Nephron (organoid): ENCODE data around the gene LRBA.

ENCODE experiments used
- H3K27ac Mint-ChIP-seq, 3 experiments: 2 replicates each; pipeline ENCODE4 v1.8.0; 2020; ENCODE audit warnings: mixed read lengths in 3 of 3, mild to moderate bottlenecking in 2 of 3, moderate library complexity in 1 of 3
- H3K27me3 Mint-ChIP-seq: 2 replicates; pipeline ENCODE4 v1.8.0; 2021; ENCODE audit warnings: low read depth, mild to moderate bottlenecking, moderate library complexity, mixed read lengths
- H3K36me3 Mint-ChIP-seq: 2 replicates; pipeline ENCODE4 v1.8.0; 2020; ENCODE audit warnings: low read depth, mixed read lengths
- H3K4me1 Mint-ChIP-seq: 2 replicates; pipeline ENCODE4 v1.8.0; 2020; ENCODE audit warnings: mixed read lengths
- H3K4me3 Mint-ChIP-seq, 3 experiments: 2 replicates each; pipeline ENCODE4 v1.8.0; 2020; ENCODE audit warnings: mild to moderate bottlenecking in 3 of 3, mixed read lengths in 3 of 3, moderate library complexity in 2 of 3
- H3K9me3 Mint-ChIP-seq: 2 replicates; pipeline ENCODE4 v1.8.0; 2020; ENCODE audit warnings: mixed read lengths
- TF ChIP-seq, protein P1 (sequence below), 3 experiments: fragments of 200-600 bp; sonication (generic); IDR thresholded peaks; one replicate each; pipeline ENCODE4 v1.5.0; 2021; ENCODE audit warnings: antibody characterized with exemption in 3 of 3; ENCODE audit not compliant: unreplicated experiment in 3 of 3

LRBA gene

DNA sequence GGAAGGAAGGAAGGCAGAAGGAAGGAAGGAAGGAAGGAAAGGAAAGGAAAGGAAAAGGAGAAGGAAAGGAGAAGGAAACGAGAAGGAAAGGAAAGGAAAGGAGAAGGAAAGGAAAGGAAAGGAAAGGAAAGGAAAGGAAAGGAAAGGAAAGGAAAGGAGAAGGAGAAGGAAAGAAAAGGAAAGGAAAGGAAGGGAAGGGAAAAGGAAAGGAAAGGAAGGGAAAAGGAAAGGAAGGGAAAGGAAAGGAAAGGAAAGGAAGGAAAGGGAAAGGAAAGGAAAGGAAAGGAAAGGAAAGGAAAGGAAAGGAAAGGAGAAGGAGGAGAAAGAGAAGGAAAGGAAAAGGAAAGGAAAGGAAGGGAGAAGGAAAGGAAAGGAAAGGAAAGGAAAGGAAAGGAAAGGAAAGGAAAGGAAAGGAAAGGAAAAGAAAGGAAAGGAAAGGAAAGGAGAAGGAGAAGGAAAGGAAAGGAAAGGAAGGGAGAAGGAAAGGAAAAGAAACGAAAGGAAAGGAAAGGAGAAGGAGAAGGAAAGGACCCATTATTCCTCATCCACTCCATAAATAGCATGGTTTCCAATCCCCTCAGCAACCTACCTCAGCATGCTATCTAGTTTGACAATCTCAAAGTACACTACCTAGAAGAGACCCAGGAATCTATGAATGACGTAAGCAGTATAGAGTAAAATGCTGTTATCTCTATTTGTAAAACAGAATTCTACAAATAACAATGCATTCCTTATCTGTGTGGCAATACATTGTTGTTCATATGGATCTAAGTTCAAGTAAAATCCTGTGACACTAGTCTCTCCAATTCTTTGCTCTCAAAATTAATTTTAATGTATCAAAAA, 209.7 kb downstream of the LRBA start:
- no peak overlapping the region for H3K4me3 Mint-ChIP-seq
- H3K27ac Mint-ChIP-seq: no peak overlapping the region
- H3K9me3 Mint-ChIP-seq: no peaks in the 10 kb centered on the region
- no peaks in the 10 kb centered on the region for H3K27me3 Mint-ChIP-seq
- peaks cover 32% of the 10 kb centered on the region for H3K36me3 Mint-ChIP-seq
- no peaks in the 10 kb centered on the region for H3K4me1 Mint-ChIP-seq
- TF ChIP-seq, protein P1, sequence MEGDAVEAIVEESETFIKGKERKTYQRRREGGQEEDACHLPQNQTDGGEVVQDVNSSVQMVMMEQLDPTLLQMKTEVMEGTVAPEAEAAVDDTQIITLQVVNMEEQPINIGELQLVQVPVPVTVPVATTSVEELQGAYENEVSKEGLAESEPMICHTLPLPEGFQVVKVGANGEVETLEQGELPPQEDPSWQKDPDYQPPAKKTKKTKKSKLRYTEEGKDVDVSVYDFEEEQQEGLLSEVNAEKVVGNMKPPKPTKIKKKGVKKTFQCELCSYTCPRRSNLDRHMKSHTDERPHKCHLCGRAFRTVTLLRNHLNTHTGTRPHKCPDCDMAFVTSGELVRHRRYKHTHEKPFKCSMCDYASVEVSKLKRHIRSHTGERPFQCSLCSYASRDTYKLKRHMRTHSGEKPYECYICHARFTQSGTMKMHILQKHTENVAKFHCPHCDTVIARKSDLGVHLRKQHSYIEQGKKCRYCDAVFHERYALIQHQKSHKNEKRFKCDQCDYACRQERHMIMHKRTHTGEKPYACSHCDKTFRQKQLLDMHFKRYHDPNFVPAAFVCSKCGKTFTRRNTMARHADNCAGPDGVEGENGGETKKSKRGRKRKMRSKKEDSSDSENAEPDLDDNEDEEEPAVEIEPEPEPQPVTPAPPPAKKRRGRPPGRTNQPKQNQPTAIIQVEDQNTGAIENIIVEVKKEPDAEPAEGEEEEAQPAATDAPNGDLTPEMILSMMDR (IDR thresholded peaks at IDR 0.05; ENCODE audit: unreplicated experiment in 3 of 3): no peak

DNA sequence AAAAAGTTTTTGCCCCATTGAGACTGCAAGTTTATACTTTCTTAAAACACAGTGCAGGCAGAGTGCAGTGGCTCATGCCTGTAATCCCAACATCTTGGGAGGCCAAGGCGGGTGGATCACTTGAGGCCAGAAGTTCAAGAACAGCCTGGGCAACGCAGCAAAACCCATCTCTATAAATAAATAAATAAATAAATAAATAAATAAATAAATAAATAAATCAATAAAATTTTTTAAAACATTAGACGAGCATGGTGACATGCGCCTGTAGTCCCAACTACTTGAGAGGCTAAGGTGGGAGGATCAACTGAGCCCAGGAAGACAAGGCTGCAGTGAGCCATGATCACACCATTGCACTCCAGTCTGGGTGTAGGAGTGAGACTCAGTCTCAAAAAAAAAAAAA, 213.3 kb downstream of the LRBA start:
- Mint-ChIP-seq H3K27me3 (no peaks in the 10 kb centered on the region), H3K9me3 (no peaks in the 10 kb centered on the region), H3K4me1 (no peaks in the 10 kb centered on the region), H3K36me3 (peaks cover 21% of the 10 kb centered on the region), H3K4me3 (no peak overlapping the region), H3K27ac (no peak overlapping the region)
- TF ChIP-seq, protein P1 (IDR thresholded peaks at IDR 0.05; ENCODE audit: unreplicated experiment in 3 of 3): no peak

DNA sequence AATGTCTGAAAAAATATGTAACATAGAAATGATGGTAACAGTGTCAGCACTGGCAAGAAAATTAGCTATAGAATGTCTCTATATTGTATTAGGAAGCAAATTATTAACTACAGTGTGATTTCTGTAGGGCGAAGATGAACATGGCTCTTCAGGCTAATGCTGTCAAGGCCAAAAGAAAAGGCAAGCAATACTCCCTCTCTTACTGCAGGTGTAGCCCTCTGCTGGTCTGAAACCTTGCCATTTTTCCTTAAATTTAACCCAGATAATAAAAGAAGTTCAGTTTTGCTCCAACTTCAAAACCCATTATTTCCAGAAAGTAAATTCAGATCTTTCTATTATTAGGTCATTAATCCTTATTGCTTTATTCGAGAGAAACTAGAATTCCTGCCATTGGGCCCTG, 215.9 kb downstream of the LRBA start:
- TF ChIP-seq, protein P1 (IDR thresholded peaks at IDR 0.05; ENCODE audit: unreplicated experiment in 3 of 3): no peak
- no peaks in the 10 kb centered on the region for H3K9me3 Mint-ChIP-seq
- H3K4me1 Mint-ChIP-seq: no peaks in the 10 kb centered on the region
- H3K27ac Mint-ChIP-seq: no peak overlapping the region
- no peak overlapping the region for H3K4me3 Mint-ChIP-seq
- no peaks in the 10 kb centered on the region for H3K27me3 Mint-ChIP-seq
- peaks cover 9% of the 10 kb centered on the region for H3K36me3 Mint-ChIP-seq

DNA sequence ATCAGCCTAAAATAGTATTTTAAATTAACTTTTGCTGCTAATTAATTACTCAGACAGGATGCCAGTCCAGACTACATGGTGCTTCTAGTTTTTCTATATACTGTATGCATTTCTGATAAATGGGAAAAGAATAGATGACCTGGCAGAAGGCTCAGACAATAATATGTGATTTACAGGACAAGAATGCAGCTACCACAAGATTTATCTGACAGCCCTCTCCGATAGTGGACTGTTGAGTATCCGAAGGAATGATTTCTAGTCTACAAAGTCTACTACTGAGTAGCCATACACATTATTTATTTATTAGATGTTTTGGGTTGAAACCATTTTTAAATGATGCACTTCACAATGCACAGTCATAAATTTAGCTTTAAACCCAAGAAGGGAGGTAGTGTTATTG, 220.4 kb downstream of the LRBA start:
- H3K27ac Mint-ChIP-seq: no peak overlapping the region
- H3K4me1 Mint-ChIP-seq: no peaks in the 10 kb centered on the region

DNA sequence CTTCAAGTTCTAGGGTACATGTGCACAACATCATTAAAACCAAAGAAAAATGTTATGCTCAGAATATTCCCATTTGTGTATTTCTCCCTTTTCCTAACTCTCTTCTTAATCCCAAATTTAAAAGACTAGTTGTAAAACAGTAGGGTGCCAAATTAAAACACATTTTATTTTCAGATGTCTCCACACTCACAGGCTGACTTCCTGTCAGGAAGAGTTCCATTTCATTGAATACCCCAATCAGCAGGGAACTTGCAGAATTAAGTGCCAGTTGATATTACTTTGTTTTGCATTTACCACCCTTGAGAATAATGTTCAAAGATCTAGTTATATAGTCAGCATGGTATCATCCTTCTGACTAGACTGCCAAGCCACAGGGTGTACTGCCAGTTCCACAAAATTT, 225.2 kb downstream of the LRBA start:
- TF ChIP-seq, protein P1 (IDR thresholded peaks at IDR 0.05; ENCODE audit: unreplicated experiment in 3 of 3): no peak

More for the DNA sequence above, 220.4 kb downstream of the LRBA start:
- no peaks in the 10 kb centered on the region for H3K9me3 Mint-ChIP-seq
- no peaks in the 10 kb centered on the region for H3K36me3 Mint-ChIP-seq
- TF ChIP-seq, protein P1 (IDR thresholded peaks at IDR 0.05; ENCODE audit: unreplicated experiment in 3 of 3): no peak
- H3K4me3 Mint-ChIP-seq: no peak overlapping the region
- no peaks in the 10 kb centered on the region for H3K27me3 Mint-ChIP-seq

DNA sequence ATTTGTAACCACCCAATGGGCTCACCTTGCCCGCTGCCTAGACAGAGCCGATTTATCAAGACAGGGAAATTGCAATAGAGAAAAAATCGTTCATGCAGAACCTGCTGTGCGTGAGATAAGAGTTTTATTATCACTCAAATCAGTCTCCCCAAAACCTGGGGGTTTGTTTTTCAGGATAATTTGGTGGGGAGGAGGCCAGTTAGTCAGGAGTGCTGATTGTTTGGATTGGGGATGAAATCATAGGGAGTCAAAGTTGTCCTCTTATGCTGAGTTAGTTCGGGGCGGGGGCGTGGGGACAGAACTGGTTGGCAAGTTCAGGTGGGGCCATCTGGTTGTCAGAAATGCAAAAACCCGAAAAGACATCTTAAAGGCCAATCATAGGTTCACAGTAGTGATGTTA, 230.1 kb downstream of the LRBA start:
- Mint-ChIP-seq H3K27ac (no peak overlapping the region), H3K9me3 (no peaks in the 10 kb centered on the region), H3K4me3 (no peak overlapping the region), H3K36me3 (peaks cover 4% of the 10 kb centered on the region), H3K27me3 (no peaks in the 10 kb centered on the region), H3K4me1 (peaks cover 5% of the 10 kb centered on the region)
- TF ChIP-seq, protein P1 (IDR thresholded peaks at IDR 0.05; ENCODE audit: unreplicated experiment in 3 of 3): no peak

More for the DNA sequence above, 225.2 kb downstream of the LRBA start:
- Mint-ChIP-seq H3K4me3 (no peak overlapping the region), H3K9me3 (no peaks in the 10 kb centered on the region), H3K36me3 (no peaks in the 10 kb centered on the region), H3K27ac (no peak overlapping the region), H3K4me1 (no peaks in the 10 kb centered on the region), H3K27me3 (no peaks in the 10 kb centered on the region)
